Kidney (tissue), 22 donors: ENCODE measurements around the gene MMP15. TPM values are rescaled to one million over a fixed set of nuclear protein-coding genes. Genes with fewer than 3 reads are reported as not detected.
"Not testable (repeated sequence)": the region's sequence is repeated elsewhere in the genome, so short reads cannot be mapped to it uniquely, and the experiment has no call there.

Experiments
- DNase-seq, 5 donors: peaks; one replicate each; pipeline ENCODE4 v3.0.0-alpha.2; 2013 to 2020
- FAIRE-seq: peaks from 2 replicates; lab custom pipeline; 2012; peaks lifted over from hg19 to GRCh38; lab: Jason Lieb, UNC
- H3K27ac ChIP-seq, 2 donors: one replicate each; pipeline ENCODE4 v1.7.0; 2013; ENCODE audit warnings: low read depth in 2 of 2, low read length in 2 of 2, inconsistent platforms in 1 of 2
- H3K27me3 ChIP-seq: one replicate; pipeline ENCODE4 v1.7.1; 2013; ENCODE audit warnings: low read length, inconsistent platforms; ENCODE audit not compliant: control insufficient read depth, insufficient read depth
- H3K36me3 ChIP-seq, 3 donors: one replicate each; pipeline versions ENCODE4 v1.7.0 to v1.7.1; 2013; ENCODE audit warnings: low read length in 3 of 3, control low read depth in 1 of 3, inconsistent platforms in 1 of 3; ENCODE audit not compliant: insufficient read depth in 3 of 3, control insufficient read depth in 2 of 3
- H3K4me1 ChIP-seq, 3 donors: one replicate each; pipeline versions ENCODE4 v1.7.0 to v1.7.1; 2013; ENCODE audit warnings: low read length in 3 of 3, inconsistent platforms in 1 of 3, low read depth in 1 of 3; ENCODE audit not compliant: control insufficient read depth in 2 of 3, insufficient read depth in 2 of 3
- H3K4me3 ChIP-seq, 3 donors: one replicate each; pipeline versions ENCODE4 v1.7.0 to v1.8.1; 2013; ENCODE audit warnings: low read length in 3 of 3, control low read depth in 1 of 3, inconsistent platforms in 1 of 3
- H3K9ac ChIP-seq, 3 donors: one replicate each; pipeline versions ENCODE4 v1.7.0 to v1.7.1; 2013; ENCODE audit warnings: low read length in 3 of 3, control low read depth in 1 of 3, inconsistent platforms in 1 of 3
- H3K9me3 ChIP-seq, 3 donors: one replicate each; pipeline versions ENCODE4 v1.7.0 to v1.7.1; 2013; ENCODE audit warnings: low read length in 3 of 3, control low read depth in 1 of 3, inconsistent platforms in 1 of 3; ENCODE audit not compliant: control insufficient read depth in 2 of 3, insufficient read depth in 1 of 3
- intact Hi-C: fragments of 100-400 bp; cut with DNase I; formaldehyde crosslinking; loops from one replicate; pipeline ENCODE4 v1.11.1; 2022
- long read RNA-seq, 10 donors: library from polyadenylated mRNA in 1 of 10; unstranded in 1 of 10; transcript quantifications; one replicate each; pipeline ENCODE4 v2.0.0 and lab custom pipeline, GENCODE V29; 2021 to 2026
- polyA plus RNA-seq: library from polyadenylated mRNA; stranded (reverse); fragments of 350-450 nt; fragmentation: Illumina TruSeq; extraction: RNeasy Lipid Tissue Mini Kit (QIAGEN cat#74804); gene quantifications from one replicate; pipeline ENCODE4 v1.2.3, GENCODE V29; 2014; ENCODE audit warnings: low read depth, low replicate concordance; ENCODE audit not compliant: insufficient read depth
- total RNA-seq: library from RNA; stranded (reverse); fragmentation: NEBNext Ultra II Directional; extraction: Animal tissue kit (Norgen Biotek cat#: 25700); gene quantifications from one replicate; pipeline ENCODE4 v1.2.1, GENCODE V29; 2021
- TF ChIP-seq, protein P1 (sequence below): IDR thresholded peaks from 3 replicates; pipeline ENCODE4 v1.5.1; 2012; ENCODE audit warnings: mild to moderate bottlenecking, moderate library complexity, borderline replicate concordance; ENCODE audit not compliant: insufficient read depth; ENCODE audit errors: extremely low read depth
- donor health status: control.
- donor health status: control.
- donor health status: control.
- donor health status: control.
- donor health status: control.
- donor health status: DM: yes; HTN: yes; CAD: no.
- donor health status: Normal renal cell carcinoma (clear cell type).

The MMP15 gene
- 31.4 TPM for total RNA-seq
- polyA plus RNA-seq: 19.1 TPM
- long read RNA-seq, donor 1, full-length matches to known transcripts: 6 of 23 reads
- long read RNA-seq, donor 1, partial matches to known transcripts: 17 of 23 reads
- long read RNA-seq, donor 1, other reads (novel, unspliced or antisense): 0 of 23 reads
- long read RNA-seq, donor 2, full-length matches to known transcripts: 3 of 8 reads
- long read RNA-seq, donor 2, partial matches to known transcripts: 5 of 8 reads
- long read RNA-seq, donor 2, other reads (novel, unspliced or antisense): 0 of 8 reads
- long read RNA-seq, donor 3, full-length matches to known transcripts: 2 of 2 reads
- long read RNA-seq, donor 3, partial matches to known transcripts: 0 of 2 reads
- long read RNA-seq, donor 3, other reads (novel, unspliced or antisense): 0 of 2 reads
- long read RNA-seq, donor 4, full-length matches to known transcripts: 3 of 3 reads
- long read RNA-seq, donor 4, partial matches to known transcripts: 0 of 3 reads
- long read RNA-seq, donor 4, other reads (novel, unspliced or antisense): 0 of 3 reads
- long read RNA-seq, donor 5: 0 reads
- long read RNA-seq, donor 6, full-length matches to known transcripts: 4 of 18 reads
- long read RNA-seq, donor 6, partial matches to known transcripts: 14 of 18 reads
- long read RNA-seq, donor 6, other reads (novel, unspliced or antisense): 0 of 18 reads
- long read RNA-seq, donor 7, partial matches to known transcripts: 25 of 25 reads
- long read RNA-seq, donor 7, other reads (novel, unspliced or antisense): 0 of 25 reads
- long read RNA-seq, donor 8, full-length matches to known transcripts: 6 of 6 reads
- long read RNA-seq, donor 8, partial matches to known transcripts: 0 of 6 reads
- long read RNA-seq, donor 8, other reads (novel, unspliced or antisense): 0 of 6 reads
- long read RNA-seq, donor 9: 0 reads
- long read RNA-seq, donor 10, full-length matches to known transcripts: 3 of 16 reads
- long read RNA-seq, donor 10, partial matches to known transcripts: 13 of 16 reads
- long read RNA-seq, donor 10, other reads (novel, unspliced or antisense): 0 of 16 reads

DNA sequence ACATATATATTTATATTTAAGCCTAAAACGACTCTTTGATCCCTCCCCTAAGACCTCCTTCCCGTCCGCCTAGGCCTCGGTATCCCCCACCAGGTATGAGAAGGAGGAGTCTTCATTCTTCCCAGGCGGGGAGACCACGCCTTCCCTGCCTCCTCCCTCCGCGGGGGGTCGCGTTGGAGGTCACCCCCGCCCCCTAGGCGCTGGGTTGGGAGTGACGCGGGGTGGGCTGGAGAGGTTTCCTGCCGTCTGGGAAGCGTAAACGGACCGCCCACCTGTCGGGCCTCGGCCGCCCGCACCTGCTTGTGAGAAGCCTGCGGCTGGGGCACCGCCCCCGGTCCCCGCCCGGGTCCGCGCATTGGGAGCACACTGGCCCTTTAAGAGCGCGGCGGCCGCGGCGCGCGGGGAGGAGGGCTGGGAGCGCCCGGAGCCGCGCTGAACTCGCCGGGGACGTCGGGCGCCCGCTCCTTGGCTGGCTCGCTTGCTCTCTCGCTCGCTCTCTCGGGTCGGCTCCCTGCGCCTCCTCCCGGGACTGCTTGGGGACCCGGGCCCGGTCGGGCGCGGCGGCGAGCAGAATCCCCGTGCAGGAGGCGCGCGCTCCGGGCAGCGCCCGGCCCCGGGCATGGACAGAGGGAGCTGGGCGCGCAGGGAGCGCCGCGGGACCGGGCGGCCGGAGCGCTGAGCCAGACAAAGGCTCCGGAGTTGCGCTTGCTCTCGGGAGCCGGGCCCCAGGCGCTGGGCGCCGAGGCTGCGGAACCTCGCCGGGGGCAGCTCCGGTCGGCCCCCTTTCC is at the start of gene MMP15:
Gene MMP15, plus strand, starts transcription at position 404 of the 788 bp plus-strand sequence. CDS start 597 bp downstream, outside the sequence.
- H3K4me1 ChIP-seq: peaks cover 3 to 24% (median 15%) of the 10 kb centered on the region in 3 donors
- H3K27me3 ChIP-seq: no peaks in the 10 kb centered on the region
- H3K4me3 ChIP-seq: peak within 1 kb of the TSS; percentile 21 to 68 (median 51)
- H3K27ac ChIP-seq: peak within 1 kb of the TSS; percentile 74 to 80
- intact Hi-C loops: loop anchor here (10.0 kb wide), 1 partner anchor 99 kb away; the partner anchor contains the start of gene CFAP20
- peak within 1 kb of the TSS in 2 of 3 donors; percentile 39 to 67 for H3K9ac ChIP-seq
- no peak for FAIRE-seq
- H3K36me3 ChIP-seq: no peaks in the 10 kb centered on the region
- TF ChIP-seq, protein P1, sequence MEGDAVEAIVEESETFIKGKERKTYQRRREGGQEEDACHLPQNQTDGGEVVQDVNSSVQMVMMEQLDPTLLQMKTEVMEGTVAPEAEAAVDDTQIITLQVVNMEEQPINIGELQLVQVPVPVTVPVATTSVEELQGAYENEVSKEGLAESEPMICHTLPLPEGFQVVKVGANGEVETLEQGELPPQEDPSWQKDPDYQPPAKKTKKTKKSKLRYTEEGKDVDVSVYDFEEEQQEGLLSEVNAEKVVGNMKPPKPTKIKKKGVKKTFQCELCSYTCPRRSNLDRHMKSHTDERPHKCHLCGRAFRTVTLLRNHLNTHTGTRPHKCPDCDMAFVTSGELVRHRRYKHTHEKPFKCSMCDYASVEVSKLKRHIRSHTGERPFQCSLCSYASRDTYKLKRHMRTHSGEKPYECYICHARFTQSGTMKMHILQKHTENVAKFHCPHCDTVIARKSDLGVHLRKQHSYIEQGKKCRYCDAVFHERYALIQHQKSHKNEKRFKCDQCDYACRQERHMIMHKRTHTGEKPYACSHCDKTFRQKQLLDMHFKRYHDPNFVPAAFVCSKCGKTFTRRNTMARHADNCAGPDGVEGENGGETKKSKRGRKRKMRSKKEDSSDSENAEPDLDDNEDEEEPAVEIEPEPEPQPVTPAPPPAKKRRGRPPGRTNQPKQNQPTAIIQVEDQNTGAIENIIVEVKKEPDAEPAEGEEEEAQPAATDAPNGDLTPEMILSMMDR: no peak
- peak; percentile 91 to 97 (median 93) for DNase-seq
- H3K9me3 ChIP-seq: no peaks in the 10 kb centered on the region

DNA sequence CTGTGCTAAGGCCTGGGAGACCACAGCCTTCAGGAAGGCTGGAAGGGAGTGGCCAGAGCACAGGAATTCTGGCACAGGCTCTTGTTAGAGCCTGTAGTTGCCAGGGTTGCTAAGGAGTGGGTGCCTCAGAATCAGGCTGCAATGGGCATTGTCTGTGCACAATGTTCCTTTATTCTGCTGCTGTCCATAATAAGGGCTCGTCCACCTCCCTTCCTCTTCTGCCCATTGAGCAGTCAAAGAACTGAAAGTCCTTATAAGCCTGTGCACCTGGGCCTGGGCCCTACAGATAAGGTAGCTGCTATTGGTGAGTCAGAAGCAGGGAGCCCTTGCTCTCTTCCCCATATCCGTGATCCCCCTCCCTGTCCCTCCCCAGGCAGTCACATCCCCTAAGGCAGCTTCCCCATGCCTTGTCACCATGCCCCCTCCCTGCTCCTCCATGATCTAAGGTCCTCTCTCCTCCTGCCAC is 49.2 kb upstream of the MMP15 start:
- DNase-seq (peak in 1 of 5 donors; percentile 35), FAIRE-seq (no peak)
- intact Hi-C loops: no loop called here
- H3K36me3 ChIP-seq: no peaks in the 10 kb centered on the region
- H3K27ac ChIP-seq: no peak overlapping the region
- TF ChIP-seq, protein P1: no peak
- H3K4me3 ChIP-seq: no peak overlapping the region
- no peaks in the 10 kb centered on the region for H3K4me1 ChIP-seq
- no peaks in the 10 kb centered on the region for H3K27me3 ChIP-seq
- no peaks in the 10 kb centered on the region for H3K9me3 ChIP-seq
- H3K9ac ChIP-seq: no peak overlapping the region

DNA sequence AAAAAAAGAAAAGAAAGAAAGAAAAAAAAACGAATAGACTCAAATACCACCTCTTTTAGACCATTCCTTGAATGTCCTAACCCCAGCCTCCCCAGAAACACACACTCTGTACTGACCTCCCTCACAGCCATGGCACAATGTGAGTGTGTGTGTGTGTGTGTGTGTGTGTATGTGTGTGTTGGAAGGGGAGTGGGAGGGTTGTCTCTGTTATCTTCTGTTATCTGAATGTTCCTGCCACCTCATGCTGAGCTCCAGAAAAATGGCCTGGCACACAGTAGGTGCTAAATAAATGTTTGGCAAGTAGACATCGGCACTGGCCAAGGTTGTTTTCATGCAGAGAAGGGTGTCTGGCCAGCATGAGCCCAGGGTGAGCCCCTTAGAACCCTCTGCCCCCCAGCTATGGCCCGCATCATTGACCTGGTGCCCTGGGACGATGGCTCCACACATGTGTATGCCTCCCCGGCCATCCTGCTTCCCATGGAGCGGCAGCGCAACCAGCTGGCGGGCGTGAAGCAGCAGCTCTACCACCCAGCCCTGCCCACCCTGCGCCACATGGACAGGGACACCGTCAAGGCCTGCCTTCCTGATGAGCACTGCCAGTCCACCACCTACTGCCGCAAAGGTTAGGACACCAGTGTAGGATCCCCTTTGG is 48.0 kb upstream of the MMP15 start:
- TF ChIP-seq, protein P1: no peak
- intact Hi-C loops: no loop called here
- no peaks in the 10 kb centered on the region for H3K36me3 ChIP-seq
- peak in 1 of 5 donors; percentile 74 for DNase-seq
- H3K9me3 ChIP-seq: no peaks in the 10 kb centered on the region
- no peak for FAIRE-seq
- no peak overlapping the region for H3K27ac ChIP-seq
- H3K9ac ChIP-seq: no peak overlapping the region
- no peaks in the 10 kb centered on the region for H3K27me3 ChIP-seq
- no peaks in the 10 kb centered on the region for H3K4me1 ChIP-seq
- H3K4me3 ChIP-seq: no peak overlapping the region

GRCh38 chr16:57978070-57978465 is 47.5 kb upstream of the MMP15 start:
- H3K4me1 ChIP-seq, H3K4me3 ChIP-seq, H3K9me3 ChIP-seq, FAIRE-seq, intact Hi-C loops, H3K27me3 ChIP-seq, H3K9ac ChIP-seq, H3K27ac ChIP-seq, H3K36me3 ChIP-seq: not testable (repeated sequence)
- peak in 1 of 5 donors; percentile 4 for DNase-seq
